HepG2 (cell line): ENCODE data around the gene DPEP3. TPM values are rescaled to one million over a fixed set of nuclear protein-coding genes. Genes with fewer than 3 reads are reported as not detected.

Experiments used
- BHLHE40 ChIP-seq: IDR thresholded peaks from 2 replicates; pipeline ENCODE4 v1.6.1; 2011; ENCODE audit warnings: low read length, improper control_type of control experiment
- HNF4A ChIP-seq: sonication (generic); formaldehyde crosslinking; IDR thresholded peaks from 2 replicates; pipeline ENCODE4 v1.4.0; 2020; ENCODE audit warnings: missing genetic modification reagents
- KLF12 ChIP-seq: sonication (generic); formaldehyde crosslinking; IDR thresholded peaks from 2 replicates; pipeline ENCODE4 v1.4.0; 2020; ENCODE audit warnings: missing genetic modification reagents, borderline replicate concordance
- MTA1 ChIP-seq: sonication (generic); formaldehyde crosslinking; IDR thresholded peaks from 2 replicates; pipeline ENCODE4 v1.4.0; 2020; ENCODE audit warnings: missing genetic modification reagents, mild to moderate bottlenecking, borderline replicate concordance
- MXI1 ChIP-seq: IDR thresholded peaks from 3 replicates; pipeline ENCODE4 v1.6.1; 2012; ENCODE audit warnings: low read depth, low read length, inconsistent platforms, borderline replicate concordance
- NCOR1 ChIP-seq: fragments of 200-600 bp; sonication (generic); IDR thresholded peaks from 2 replicates; pipeline ENCODE4 v1.7.0; 2017; ENCODE audit warnings: antibody characterized with exemption, low read length, borderline replicate concordance
- PAWR ChIP-seq: sonication (generic); formaldehyde crosslinking; IDR thresholded peaks from 2 replicates; pipeline ENCODE4 v1.4.0; 2020; ENCODE audit warnings: missing genetic modification reagents, mild to moderate bottlenecking, borderline replicate concordance
- RXRB ChIP-seq: IDR thresholded peaks from 2 replicates; pipeline ENCODE4 v1.6.1; 2016; ENCODE audit warnings: borderline replicate concordance, missing genetic modification reagents, missing compliant biosample characterization
- SNAI1 ChIP-seq: sonication (generic); formaldehyde crosslinking; IDR thresholded peaks from 2 replicates; pipeline ENCODE4 v1.5.0; 2020; ENCODE audit warnings: mild to moderate bottlenecking, missing genetic modification reagents, borderline replicate concordance
- TOE1 ChIP-seq: sonication (generic); formaldehyde crosslinking; IDR thresholded peaks from 2 replicates; pipeline ENCODE4 v1.4.0; 2020; ENCODE audit warnings: mild to moderate bottlenecking, missing genetic modification reagents
- ZBTB42 ChIP-seq: sonication (generic); formaldehyde crosslinking; IDR thresholded peaks from 2 replicates; pipeline ENCODE4 v1.5.0; 2020; ENCODE audit warnings: mild to moderate bottlenecking, missing genetic modification reagents
- ZFP62 ChIP-seq: sonication (generic); formaldehyde crosslinking; IDR thresholded peaks from 2 replicates; pipeline ENCODE4 v1.4.0; 2020; ENCODE audit warnings: missing genetic modification reagents
- ZNF256 ChIP-seq: sonication (generic); formaldehyde crosslinking; conservative IDR thresholded peaks from 2 replicates; pipeline ENCODE4 v1.4.0; 2020; ENCODE audit warnings: missing genetic modification reagents
- ZNF333 ChIP-seq: sonication (generic); formaldehyde crosslinking; IDR thresholded peaks from 2 replicates; pipeline ENCODE4 v1.4.0; 2020; ENCODE audit warnings: mild to moderate bottlenecking, missing genetic modification reagents, borderline replicate concordance
- ZNF367 ChIP-seq: sonication (generic); formaldehyde crosslinking; IDR thresholded peaks from 2 replicates; pipeline ENCODE4 v1.4.0; 2020; ENCODE audit warnings: missing genetic modification reagents, borderline replicate concordance
- ZNF75D ChIP-seq: sonication (generic); formaldehyde crosslinking; IDR thresholded peaks from 2 replicates; pipeline ENCODE4 v1.8.1; 2023; ENCODE audit warnings: missing genetic modification reagents, mild to moderate bottlenecking, borderline replicate concordance
- polyA plus RNA-seq, 8 experiments: library from polyadenylated mRNA; depleted of rRNA in 3 of 8; stranded (reverse) in 7 of 8; unstranded in 1 of 8; fragments of >200 nt; fragmentation: Illumina TruSeq in 4 of 8; extraction: Trizol in 4 of 8; gene quantifications; 2 replicates each; pipeline versions ENCODE4 v1.2.1 to v1.2.3, GENCODE V29; 2011 to 2016; ENCODE audit warnings: low read depth in 4 of 8, missing spikeins in 1 of 8, mixed read lengths in 1 of 8; ENCODE audit not compliant: insufficient read depth in 1 of 8
- total RNA-seq, 5 experiments: library from RNA; depleted of rRNA; stranded (reverse); fragments of >200 nt; fragmentation: Illumina TruSeq; extraction: Trizol; gene quantifications; 2 replicates each; pipeline ENCODE4 v1.2.3, GENCODE V29; 2016; ENCODE audit warnings: low read depth in 1 of 5
- TF ChIP-seq, protein P1 (sequence below): sonication (generic); formaldehyde crosslinking; IDR thresholded peaks from 2 replicates; pipeline ENCODE4 v1.4.0; 2020; ENCODE audit warnings: missing genetic modification reagents
- TF ChIP-seq, protein P2 (sequence below): IDR thresholded peaks from 2 replicates; pipeline ENCODE4 v1.6.1; 2018; ENCODE audit warnings: missing genetic modification reagents
- TF ChIP-seq, protein P3 (sequence below): sonication (generic); formaldehyde crosslinking; IDR thresholded peaks from 2 replicates; pipeline ENCODE4 v1.4.0; 2020; ENCODE audit warnings: mild to moderate bottlenecking, low read depth, missing genetic modification reagents
- TF ChIP-seq, protein P4 (sequence below): sonication (generic); formaldehyde crosslinking; IDR thresholded peaks from 2 replicates; pipeline ENCODE4 v1.4.0; 2020; ENCODE audit warnings: missing genetic modification reagents, borderline replicate concordance
- TF ChIP-seq, protein P5 (sequence below): sonication (generic); formaldehyde crosslinking; IDR thresholded peaks from 2 replicates; pipeline ENCODE4 v1.4.0; 2020; ENCODE audit warnings: missing genetic modification reagents, mild to moderate bottlenecking, borderline replicate concordance

The DPEP3 gene
- total and polyA plus RNA-seq, 2 of the 13 experiments (the other 11 are each of a cell fraction or from before 2014, with no cell fraction given): not detected

DNA sequence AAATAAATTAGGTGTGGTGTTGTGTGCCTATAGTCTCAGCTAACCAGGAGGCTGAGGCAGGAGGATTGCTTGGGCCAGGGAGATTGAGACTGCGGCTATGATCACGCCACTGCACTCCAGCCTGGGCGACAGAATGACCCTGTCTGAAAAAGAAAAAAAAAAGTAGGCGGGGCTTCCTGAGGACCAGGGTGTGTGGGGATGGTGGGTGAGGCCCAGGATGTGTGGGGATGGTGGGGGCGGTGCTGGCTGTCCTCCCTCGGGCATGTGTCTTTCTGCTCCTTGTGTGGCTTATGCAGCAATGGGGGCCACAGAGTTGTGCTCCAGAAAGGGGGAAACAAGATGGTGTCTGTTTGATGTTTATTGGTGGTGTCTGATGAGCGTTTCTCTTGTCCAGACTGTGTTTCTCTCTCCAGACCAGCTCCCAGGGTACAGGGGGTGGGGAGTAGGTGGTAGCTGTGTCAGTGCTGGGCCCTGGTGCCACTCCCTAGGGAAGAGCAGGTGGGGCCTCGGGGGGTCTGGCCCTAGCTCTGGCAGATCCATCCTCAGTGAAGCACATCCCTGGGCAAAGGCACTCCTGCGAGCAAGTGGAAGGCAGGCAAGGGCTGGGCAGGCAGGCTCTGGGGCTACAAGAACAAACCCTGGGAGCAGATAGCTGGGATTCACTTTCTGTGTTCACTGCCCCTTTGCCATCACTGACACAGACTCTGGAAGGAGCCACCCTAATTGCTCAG is 38.7 kb downstream of the DPEP3 start (continued):
- TF ChIP-seq, protein P1, sequence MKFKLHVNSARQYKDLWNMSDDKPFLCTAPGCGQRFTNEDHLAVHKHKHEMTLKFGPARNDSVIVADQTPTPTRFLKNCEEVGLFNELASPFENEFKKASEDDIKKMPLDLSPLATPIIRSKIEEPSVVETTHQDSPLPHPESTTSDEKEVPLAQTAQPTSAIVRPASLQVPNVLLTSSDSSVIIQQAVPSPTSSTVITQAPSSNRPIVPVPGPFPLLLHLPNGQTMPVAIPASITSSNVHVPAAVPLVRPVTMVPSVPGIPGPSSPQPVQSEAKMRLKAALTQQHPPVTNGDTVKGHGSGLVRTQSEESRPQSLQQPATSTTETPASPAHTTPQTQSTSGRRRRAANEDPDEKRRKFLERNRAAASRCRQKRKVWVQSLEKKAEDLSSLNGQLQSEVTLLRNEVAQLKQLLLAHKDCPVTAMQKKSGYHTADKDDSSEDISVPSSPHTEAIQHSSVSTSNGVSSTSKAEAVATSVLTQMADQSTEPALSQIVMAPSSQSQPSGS (CRISPR knock-in tag): no peak
- TF ChIP-seq RXRB (CRISPR knock-in tag) (no peak), NCOR1 (no peak), ZNF75D (no peak), ZNF333 (CRISPR knock-in tag) (0 out of 2 replicates have a peak, but pooled peaks have one; percentile 15), MTA1 (CRISPR knock-in tag) (peak; percentile 42; the same call in 1 of the 2 replicates), MXI1 (no peak), HNF4A (0 out of 2 replicates have a peak, but pooled peaks have one; percentile 19), ZNF367 (CRISPR knock-in tag) (no peak), BHLHE40 (no peak), SNAI1 (no peak), TOE1 (CRISPR knock-in tag) (no peak), ZNF256 (CRISPR knock-in tag) (no peak), ZFP62 (CRISPR knock-in tag) (no peak), KLF12 (CRISPR knock-in tag) (0 out of 2 replicates have a peak, but pooled peaks have one; percentile 26), ZBTB42 (CRISPR knock-in tag) (no peak), PAWR (CRISPR knock-in tag) (no peak; the same call in 1 of the 2 replicates)
- TF ChIP-seq, protein P2, sequence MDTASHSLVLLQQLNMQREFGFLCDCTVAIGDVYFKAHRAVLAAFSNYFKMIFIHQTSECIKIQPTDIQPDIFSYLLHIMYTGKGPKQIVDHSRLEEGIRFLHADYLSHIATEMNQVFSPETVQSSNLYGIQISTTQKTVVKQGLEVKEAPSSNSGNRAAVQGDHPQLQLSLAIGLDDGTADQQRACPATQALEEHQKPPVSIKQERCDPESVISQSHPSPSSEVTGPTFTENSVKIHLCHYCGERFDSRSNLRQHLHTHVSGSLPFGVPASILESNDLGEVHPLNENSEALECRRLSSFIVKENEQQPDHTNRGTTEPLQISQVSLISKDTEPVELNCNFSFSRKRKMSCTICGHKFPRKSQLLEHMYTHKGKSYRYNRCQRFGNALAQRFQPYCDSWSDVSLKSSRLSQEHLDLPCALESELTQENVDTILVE (CRISPR knock-in tag): no peak
- TF ChIP-seq, protein P3, sequence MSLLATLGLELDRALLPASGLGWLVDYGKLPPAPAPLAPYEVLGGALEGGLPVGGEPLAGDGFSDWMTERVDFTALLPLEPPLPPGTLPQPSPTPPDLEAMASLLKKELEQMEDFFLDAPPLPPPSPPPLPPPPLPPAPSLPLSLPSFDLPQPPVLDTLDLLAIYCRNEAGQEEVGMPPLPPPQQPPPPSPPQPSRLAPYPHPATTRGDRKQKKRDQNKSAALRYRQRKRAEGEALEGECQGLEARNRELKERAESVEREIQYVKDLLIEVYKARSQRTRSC (CRISPR knock-in tag): 0 out of 2 replicates have a peak, but pooled peaks have one; percentile 5
- TF ChIP-seq, protein P4, sequence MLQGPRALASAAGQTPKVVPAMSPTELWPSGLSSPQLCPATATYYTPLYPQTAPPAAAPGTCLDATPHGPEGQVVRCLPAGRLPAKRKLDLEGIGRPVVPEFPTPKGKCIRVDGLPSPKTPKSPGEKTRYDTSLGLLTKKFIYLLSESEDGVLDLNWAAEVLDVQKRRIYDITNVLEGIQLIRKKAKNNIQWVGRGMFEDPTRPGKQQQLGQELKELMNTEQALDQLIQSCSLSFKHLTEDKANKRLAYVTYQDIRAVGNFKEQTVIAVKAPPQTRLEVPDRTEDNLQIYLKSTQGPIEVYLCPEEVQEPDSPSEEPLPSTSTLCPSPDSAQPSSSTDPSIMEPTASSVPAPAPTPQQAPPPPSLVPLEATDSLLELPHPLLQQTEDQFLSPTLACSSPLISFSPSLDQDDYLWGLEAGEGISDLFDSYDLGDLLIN (CRISPR knock-in tag): 0 out of 2 replicates have a peak, but pooled peaks have one; percentile 25
- TF ChIP-seq, protein P5, sequence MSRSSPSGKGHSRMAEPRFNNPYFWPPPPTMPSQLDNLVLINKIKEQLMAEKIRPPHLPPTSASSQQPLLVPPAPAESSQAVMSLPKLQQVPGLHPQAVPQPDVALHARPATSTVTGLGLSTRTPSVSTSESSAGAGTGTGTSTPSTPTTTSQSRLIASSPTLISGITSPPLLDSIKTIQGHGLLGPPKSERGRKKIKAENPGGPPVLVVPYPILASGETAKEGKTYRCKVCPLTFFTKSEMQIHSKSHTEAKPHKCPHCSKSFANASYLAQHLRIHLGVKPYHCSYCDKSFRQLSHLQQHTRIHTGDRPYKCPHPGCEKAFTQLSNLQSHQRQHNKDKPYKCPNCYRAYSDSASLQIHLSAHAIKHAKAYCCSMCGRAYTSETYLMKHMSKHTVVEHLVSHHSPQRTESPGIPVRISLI (CRISPR knock-in tag): peak; percentile 59; the same call in 1 of the 2 replicates
